ENCODE measurements around the gene ZNF771.
A peak's percentile ranks its signal among the peaks of the same experiment; 100 is the strongest.

Gene ZNF771

DNA sequence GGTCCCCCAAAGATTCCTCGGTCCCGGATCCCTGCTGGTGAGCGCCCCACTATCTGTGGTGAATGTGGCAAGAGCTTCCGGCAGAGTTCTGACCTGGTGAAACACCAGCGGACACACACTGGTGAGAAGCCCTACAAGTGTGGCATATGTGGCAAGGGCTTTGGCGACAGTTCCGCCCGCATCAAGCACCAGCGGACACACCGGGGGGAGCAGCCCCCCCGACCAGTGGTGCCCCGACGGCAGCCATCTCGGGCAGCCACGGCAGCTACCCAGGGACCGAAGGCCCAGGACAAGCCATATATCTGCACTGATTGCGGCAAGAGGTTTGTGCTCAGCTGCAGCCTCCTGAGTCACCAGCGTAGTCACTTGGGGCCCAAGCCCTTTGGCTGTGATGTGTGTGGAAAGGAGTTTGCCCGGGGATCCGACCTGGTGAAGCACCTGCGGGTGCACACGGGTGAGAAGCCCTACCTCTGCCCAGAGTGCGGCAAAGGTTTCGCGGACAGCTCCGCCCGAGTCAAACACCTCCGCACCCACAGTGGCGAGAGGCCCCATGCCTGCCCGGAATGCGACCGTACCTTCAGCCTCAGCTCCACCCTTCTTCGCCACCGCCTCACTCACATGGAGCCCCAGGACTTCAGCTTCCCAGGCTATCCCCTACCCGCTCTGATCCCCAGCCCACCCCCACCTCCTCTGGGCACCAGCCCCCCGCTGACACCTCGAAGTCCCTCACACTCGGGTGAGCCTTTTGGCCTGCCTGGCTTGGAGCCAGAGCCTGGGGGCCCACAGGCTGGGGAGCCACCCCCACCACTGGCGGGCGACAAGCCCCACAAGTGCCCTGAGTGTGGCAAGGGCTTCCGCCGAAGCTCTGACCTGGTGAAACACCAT, 9.4 kb upstream of the ZNF771 start:
- DNase-seq, result no peak

DNA sequence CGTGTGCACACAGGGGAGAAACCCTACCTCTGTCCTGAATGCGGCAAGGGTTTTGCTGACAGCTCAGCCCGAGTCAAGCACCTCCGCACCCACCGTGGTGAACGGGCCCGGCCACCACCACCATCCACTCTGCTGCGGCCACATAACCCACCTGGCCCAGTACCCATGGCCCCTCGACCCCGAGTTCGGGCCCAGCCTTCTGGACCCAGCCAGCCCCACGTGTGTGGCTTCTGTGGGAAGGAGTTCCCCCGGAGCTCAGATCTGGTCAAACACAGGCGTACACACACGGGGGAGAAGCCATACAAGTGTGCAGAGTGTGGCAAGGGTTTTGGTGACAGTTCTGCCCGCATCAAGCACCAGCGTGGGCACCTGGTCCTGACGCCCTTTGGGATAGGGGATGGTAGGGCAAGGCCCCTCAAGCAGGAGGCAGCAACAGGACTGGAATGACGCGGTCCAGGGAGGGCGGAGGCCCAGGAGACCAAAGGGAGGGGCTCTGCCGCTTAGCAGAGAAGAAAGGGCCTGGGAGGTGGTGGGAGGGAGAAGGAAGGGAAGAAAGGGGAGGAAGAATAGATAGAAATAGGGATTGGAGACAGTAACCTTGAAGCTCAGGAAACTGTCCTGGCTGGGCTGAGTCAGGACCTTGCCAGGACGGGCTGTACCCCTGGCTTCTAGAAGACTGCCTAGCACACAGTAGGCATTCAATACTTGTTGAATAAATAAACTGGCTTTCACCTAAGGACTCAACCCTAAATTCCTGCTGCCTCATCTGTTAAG, 8.6 kb upstream of the ZNF771 start:
- no peak for DNase-seq

DNA sequence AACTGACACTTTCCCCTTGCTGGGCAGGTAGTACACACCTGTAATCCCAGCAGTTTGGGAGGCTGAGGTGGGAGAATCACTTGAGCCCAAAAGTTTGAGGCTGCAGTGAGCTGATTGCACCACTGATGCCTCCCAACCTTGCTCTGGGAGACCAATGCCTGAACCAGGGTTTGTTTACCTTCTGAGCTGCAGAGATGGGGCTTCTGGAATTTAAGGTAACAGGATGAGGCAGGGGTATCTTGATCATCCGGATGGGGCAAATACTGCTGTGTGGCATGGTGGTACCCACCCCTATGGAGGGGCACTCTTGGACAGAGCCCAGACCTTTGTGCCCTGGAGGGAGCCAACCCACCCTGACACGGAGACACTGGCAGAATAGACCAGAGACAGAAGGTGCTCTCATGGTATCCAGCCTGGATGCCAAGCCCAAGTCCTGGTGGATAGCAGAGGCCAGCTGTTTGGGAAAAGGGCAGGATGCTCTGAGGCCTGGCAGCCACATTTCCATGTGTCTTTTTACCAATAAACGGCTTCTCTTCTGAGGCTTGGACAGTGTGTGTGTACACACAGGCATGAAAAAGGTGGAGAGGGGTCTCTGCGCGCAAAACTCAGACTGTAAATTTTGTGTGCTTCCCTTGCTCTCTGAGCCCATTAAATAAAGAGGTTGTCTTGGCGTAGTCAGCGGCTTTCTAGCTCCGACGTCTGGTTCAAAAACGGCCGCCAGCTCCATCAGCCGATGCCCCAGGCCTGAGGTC, 7.8 kb upstream of the ZNF771 start:
- no peak for DNase-seq

DNA sequence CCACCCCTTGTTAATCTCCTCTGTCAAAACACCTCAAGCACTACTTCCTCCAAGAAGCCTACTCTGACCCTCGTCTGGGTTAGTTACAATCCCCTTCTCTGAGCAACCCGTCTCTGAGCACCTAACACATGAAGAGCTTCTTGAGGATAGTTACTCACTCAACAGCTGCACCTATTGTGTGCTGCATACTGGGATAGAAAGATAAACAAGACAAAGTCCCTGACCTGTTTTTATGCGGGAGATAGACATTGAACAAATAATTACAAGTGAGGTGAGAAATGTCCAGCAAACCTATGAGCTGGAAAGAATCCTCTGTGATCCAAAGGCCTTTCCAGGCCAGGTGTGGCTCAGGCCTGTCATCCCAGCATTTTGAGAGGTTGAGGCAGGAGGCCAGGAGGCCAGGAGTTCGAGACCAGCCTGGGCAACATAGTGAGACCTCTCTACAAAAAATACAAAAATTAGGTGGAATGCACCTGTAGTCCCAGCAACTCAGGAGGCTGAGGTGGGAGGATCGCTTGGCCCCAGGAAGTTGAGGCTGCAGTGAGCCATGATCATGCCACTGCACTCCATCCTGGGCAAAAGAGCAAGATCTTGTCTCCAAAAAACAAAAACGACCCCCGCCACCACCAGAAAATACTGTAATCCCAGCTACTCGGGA, 5.5 kb upstream of the ZNF771 start:
- no peak for DNase-seq

DNA sequence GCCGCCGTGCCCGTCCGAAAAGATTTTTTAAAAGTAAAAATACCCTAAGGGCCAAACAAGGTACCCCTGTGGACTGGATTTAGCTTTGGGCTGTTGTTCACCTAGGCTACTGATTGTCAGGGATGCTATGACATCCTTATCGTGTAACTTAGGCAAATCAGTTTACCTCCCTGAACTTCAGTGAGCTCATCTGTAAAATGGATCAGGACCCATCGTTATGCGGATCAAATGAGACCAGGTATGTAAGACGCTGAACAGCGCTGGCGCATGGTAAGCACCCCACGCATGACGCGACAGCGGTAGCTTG, 658 bp upstream of the ZNF771 start:
- DNase-seq, result no peak

DNA sequence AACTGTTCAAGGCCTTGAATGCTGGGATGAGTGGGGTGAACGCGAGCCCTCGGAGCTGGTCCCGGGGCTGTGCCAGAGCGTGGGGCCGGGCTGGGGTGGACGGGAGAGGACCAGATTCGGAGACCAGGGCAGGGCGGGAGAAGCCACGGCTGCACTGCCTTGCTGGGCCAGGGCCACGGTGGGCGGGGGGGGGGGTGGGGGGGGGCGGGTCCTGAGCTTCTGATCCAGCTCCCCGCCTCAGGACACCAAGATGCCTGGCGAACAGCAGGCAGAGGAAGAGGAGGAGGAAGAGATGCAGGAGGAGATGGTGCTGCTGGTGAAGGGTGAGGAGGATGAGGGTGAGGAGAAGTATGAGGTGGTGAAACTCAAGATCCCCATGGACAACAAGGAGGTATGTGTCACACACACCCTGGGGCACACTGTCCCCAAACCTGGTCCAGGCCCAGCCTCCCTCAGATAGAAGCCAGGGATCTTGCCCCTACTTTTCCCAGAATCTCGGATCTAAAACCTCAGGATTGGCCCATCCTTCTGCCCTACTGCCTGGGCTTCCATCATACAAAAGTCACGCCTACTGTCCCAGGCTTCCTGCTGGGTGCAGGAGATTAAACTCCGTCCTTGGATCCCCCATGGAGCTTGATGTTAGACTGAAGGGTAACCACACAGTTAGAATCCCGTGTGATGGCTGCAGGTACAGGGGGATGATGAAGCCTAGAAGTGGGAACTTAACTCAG, 563 bp downstream of the ZNF771 start:
- DNase-seq, result peak in 6 of 58 donors; percentile 32 to 67 (median 46)

DNA sequence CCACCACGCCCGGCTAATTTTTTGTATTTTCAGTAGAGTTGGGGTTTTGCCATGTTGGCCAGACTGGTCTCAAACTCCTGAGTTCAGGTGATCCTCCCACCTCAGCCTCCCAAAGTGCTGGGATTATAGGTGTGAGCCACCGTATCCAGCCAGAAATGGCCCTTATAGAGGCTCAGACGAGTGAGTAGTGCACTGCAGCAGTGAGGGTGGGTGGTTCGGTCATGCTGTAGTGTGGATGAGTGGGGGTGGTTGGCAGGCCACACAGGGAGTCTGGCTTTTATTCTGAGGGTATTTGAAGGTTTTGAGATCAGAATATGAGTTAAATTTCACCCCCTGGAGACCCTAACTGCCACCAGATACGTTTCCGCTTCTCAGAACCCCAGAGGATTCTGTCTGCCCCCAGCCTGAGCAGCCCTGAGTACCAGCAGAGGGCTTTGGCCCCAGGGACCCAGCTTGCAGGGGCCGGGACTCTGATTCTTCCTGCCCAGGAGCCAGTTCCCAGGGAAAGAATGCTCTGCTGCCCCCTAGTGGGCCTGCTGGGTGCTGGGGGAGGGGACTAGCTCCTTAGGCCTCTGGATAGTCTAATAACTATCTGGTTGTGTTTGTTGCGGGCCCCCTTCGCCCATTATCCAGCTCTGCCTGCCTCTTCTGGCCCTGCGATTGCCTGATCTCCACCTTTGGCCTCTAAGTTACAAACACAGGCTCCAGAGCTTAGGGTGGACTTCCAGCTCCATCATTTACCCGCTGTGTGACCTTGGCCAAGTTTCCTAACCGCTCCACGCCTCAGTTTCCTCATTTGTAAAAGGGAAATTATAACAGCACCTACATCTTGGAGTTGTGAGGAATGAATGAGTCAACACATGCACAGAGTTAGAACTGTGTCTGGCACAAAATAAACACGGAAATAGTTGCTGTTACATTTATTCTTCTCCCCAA, 2.0 kb downstream of the ZNF771 start:
- peak in 56 of 58 donors; percentile 26 to 93 (median 80) for DNase-seq

DNA sequence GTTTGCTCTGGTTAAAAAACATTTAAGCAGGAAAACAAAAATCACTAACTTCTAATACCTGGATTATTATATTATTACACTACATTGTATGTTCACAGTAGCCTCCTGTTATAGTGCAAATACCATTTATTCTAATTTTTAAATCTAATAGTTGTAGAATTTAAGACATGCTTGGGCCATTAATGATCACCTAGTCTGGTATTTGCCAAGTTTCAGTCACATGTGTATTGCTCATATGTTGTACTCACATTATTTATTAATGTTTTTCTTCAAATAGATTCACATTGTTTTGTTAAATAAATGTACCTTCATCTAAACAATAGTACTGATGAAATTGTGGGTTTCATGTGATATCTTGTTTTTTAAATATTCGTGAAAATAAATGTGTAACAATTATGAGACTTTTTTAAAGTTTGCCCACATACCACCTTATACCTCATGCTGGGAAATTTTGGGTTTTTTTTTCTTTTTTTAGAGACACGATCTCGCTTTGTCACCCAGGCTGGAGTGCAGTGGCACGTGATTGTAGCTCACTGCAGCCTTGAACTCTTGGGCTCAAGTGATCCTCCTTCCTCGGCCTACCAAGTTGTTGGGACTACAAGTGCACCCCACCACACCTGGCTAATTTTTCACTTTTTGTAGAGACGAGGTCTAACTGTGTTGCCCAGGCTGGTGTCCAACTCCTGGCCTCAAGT, 5.9 kb downstream of the ZNF771 start:
- DNase-seq, result no peak

DNA sequence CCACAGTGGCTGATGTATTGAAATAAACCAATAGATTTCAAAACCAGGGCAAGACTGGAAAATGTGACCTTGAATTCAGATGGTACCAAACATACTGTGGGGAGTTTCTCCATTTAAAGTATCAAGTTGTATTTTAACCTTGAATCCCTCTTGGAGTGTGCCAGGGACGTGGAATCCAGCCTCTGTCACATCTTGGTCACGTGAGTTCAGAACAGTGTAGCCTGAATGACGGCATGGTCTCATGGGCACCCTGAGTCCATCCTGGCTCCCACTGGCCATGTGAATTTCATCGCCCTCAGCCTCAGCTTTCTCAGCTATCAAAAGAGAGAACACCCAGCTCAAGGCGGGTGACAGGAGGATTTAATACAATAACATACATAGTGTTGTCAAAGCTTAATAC, 6.8 kb downstream of the ZNF771 start:
- no peak for DNase-seq

DNA sequence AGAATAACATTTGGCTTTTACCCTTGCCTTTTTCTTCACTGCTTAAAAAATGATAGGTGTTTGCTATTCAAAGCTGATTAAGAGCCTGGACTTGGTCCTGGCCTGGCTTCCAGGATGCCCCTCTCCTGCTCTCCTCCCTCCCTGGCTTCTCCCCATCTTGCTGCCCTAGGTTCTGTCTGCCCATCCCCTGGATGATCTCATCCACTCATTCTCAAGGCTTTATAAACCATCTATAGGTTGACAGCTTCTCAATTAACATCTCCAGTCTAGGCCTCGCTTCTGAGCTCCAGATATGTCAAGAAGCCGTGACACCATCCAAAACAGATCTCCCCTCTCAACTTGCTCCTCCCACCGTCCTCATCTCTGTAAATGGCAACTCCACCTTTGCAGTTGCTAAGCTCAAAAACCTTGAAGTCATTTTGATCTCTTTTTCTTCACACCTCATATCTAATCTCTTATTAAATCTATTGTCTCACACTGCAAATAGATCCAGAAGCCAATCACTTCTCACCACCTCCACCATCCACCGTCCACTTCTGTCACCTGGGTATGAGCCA, 8.7 kb downstream of the ZNF771 start:
- DNase-seq, result no peak

DNA sequence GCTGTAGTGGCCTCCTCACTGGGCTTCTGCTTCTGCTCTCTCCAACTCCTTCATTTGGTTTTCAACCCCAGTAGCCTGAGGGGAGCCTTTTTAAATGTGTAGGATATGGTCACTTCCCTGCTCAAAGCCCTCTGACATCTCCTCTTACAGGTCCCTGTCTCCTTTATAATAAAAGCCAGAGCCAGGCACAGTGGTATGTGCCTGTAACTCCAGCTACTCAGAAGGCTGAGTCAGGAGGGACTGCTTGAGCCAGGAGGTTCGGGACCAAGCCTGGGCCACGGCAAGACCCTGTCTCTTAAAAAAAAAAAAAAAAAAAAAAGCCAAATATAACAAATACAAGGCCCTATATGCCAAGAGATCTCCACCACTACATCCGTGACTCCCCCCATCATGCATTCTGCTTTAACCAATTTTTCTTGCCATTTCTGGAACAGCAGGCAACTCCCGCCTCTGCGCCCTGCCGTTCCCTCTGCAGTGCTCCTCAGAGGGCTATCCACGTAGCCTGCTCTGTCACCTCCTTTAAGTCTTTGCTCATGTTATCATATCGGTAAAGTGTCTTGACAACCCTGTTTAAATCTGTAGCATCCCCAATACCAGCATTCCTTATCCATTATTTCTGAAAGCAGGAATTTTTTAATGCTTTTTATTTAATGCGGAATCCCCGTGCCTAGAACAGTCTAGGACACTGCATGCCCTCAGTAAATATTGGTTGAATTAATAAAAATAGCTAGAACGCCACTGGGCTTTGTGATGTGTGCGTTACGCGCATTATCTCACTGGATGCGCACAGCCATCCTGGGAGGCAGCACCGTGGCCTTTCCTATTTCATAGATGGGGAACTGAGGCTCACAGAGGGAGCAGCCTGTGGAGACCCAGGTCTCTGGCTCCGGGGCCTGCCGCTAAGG, 9.5 kb downstream of the ZNF771 start:
- DNase-seq, result peak in 4 of 58 donors; percentile 43 to 56 (median 47)

DNA sequence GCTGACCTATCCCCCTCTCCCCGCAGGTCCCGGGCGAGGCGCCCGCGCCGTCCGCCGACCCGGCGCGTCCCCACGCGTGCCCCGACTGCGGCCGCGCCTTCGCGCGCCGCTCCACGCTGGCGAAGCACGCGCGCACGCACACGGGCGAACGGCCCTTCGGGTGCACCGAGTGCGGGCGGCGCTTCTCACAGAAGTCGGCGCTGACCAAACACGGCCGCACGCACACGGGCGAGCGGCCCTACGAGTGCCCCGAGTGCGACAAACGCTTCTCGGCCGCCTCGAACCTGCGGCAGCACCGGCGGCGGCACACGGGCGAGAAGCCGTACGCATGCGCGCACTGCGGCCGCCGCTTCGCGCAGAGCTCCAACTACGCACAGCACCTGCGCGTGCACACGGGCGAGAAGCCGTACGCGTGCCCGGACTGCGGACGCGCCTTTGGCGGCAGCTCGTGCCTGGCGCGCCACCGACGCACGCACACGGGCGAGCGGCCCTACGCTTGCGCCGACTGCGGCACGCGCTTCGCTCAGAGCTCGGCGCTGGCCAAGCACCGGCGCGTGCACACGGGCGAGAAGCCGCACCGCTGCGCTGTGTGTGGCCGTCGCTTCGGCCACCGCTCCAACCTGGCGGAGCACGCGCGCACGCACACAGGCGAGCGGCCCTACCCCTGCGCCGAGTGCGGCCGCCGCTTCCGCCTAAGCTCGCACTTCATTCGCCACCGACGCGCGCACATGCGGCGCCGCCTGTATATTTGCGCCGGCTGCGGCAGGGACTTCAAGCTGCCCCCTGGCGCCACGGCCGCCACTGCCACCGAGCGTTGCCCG, 10.3 kb downstream of the ZNF771 start:
- DNase-seq, result peak in 53 of 58 donors; percentile 35 to 85 (median 69)

DNA sequence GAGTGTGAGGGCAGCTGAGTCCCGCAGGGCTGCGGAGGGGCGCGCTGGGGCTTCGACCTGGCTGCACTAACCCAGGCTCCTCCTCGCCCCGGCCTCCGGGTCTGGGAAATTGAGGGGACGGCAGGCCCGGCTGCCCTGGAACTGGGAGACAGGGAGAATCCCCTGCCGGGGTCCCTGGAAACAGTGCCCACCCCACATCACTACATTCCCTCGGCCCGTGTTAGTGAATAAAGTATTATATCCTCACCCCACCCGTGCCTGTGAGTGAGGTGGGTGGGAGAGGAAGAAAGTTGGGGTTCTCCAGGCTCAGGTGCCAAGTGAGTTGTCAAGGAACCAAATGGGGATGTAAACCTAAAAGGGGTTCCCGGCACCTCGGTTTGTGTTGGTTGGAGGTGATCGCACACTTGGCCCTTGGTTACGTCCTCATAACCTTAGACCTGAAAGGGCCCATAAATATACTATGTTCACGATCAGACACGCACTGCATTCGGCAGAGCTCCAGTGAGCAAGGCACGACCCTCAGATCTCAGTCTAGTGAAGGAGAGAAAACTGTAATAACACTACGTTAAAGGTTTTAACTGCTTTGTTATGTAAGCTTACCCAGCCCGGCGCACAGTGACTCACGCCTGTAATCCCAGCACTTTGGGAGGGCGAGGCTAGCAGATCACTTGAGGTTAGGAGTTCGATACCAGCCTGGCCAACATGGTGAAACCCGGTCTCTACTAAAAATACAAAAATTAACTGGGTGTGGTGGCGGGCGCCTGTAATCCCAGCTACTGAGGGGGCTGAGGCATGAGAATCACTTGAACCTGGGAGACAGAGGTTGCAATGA, 11.2 kb downstream of the ZNF771 start:
- DNase-seq, result peak in 2 of 58 donors; percentile 12 to 42

DNA sequence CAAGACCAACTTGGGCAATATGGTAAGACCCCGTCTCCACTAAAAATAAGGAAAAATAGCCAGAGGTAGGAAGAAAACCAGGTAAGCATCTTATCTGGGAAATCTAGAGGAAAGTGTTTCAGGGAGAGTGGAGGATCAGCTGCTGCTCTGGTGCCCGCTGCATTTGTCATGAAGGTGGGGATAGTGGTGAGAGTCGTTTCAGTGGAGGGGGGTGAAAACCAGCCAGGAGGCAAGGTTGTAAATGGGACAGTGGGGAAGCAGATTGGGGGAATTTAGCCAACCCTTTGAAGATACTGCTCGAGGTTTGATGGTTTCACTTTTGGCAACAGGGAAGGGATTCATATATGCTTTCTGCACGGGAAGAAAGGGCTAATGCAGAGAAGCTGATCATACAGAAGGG, 13.6 kb downstream of the ZNF771 start:
- DNase-seq, result no peak

DNA sequence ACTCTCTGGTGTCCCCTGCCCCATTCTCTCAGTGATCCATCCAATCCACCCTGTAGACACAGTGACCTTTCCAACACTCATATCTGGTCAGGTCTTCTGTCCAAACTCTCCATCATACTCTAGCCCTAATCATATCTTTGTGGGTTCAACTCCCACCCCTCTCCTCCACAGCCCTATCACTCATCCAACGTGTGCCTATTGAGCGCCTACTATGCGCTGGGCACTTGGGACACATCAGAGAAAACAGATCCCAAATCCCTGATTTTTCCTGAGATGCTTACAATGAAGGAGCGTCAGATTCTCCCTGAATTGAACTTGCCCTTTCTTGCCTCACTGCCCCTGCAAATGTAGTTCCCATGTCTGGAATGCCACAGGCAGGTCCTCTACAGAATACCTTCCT, 20.6 kb downstream of the ZNF771 start:
- DNase-seq, result no peak

DNA sequence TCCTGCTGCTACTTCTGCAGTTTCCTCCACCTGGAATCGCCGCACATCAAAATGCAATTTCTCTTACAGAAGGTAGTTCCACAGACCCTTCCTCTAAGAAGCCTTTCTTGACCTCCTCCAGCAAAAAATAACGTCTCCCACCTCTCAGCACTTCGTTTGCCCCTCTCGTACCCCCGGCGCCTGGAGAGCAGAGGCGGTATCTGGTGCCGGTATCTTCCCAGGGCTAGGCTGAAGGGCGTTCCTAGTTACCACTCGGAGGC, 21.9 kb downstream of the ZNF771 start:
- no peak for DNase-seq
